ENCODE results near the gene KIAA0408.
"Not testable (repeated sequence)": the region's sequence is repeated elsewhere in the genome, so short reads cannot be mapped to it uniquely, and the experiment has no call there.

The KIAA0408 gene

DNA sequence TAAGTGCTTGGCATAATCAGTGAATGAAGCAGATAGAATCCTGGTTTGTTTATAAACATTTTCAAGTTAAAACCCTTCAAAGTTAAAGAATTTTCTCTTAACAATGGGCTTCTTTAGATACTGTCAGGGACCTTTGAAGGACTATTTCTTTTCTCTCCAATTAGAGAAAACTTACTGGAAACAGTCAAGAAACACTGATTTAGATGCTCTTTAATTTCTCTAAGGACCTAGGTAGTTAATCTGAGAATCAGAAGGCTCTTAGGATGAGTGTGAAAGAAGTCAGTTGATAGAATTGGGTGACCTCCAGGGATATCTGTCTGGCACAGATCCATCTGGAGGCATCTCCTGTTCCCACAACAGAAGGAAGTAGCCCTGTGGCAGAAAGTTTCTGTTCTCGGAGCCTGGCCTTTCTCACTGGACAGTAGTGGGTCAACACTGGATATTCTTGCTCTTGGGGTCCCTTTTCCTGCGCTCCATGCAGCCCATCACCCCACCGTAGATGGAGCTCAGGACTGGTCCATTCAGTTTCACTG, 22.5 kb downstream of the KIAA0408 start:
- ChIA-PET CTCF (no interaction called here), POLR2A (no interaction called here)
- TF ChIP-seq, protein P1, sequence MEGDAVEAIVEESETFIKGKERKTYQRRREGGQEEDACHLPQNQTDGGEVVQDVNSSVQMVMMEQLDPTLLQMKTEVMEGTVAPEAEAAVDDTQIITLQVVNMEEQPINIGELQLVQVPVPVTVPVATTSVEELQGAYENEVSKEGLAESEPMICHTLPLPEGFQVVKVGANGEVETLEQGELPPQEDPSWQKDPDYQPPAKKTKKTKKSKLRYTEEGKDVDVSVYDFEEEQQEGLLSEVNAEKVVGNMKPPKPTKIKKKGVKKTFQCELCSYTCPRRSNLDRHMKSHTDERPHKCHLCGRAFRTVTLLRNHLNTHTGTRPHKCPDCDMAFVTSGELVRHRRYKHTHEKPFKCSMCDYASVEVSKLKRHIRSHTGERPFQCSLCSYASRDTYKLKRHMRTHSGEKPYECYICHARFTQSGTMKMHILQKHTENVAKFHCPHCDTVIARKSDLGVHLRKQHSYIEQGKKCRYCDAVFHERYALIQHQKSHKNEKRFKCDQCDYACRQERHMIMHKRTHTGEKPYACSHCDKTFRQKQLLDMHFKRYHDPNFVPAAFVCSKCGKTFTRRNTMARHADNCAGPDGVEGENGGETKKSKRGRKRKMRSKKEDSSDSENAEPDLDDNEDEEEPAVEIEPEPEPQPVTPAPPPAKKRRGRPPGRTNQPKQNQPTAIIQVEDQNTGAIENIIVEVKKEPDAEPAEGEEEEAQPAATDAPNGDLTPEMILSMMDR (IDR thresholded peaks at IDR 0.05; ENCODE audit: control extremely low read depth, extremely low read depth, low read depth, missing control alignments): no peak
- no peak for DNase-seq (ENCODE audit: extremely low spot score)

DNA sequence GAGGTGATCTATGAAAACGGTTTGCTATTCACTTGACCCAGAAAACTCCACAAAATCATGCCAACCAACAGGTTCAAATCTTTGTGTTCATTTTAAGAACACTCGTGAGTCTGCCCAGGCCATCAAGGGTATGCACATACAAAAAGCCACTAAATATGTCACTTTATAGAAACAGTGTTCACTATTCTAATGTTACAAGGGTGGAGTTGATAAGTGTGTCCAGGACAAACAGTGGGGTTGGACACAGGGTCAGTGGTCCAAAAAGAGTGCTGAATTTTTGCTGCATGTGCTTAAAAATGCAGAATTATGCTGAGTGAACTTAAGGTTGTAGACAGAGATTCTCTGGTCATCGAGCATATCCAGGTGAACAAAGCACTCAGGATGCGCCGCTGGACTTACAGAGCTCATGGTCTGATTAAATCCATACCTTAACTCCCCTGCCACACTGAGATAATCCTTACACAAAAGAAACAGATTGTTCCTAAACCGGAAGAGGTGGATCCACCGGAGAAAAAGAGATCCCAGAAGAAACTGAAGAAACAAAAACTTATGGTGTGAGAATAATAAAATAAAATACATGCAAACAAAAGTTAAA, 23.5 kb downstream of the KIAA0408 start:
- POLR2A ChIA-PET: no interaction called here
- no peak for DNase-seq (ENCODE audit: extremely low spot score)
- CTCF ChIA-PET: no interaction called here
- TF ChIP-seq, protein P1 (IDR thresholded peaks at IDR 0.05; ENCODE audit: control extremely low read depth, extremely low read depth, low read depth, missing control alignments): no peak

DNA sequence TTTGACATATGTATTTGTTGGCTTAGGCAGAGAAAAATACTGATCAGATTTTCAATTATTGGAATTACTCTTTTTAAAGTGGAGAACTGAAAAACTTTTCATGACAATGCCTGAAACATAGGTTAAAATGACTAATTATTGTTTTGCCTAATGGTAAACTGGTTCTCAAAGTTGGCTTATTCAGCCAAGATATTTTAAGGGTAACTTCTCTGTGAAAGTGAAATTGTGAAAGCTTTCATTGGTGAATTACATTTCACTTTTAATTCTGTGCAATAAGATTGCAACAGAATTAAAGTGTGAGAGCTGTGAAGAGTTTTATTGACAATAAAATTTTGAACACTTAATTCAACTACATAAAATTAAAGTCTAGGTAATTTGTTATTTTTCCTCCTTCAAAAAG, 24.5 kb downstream of the KIAA0408 start:
- CTCF ChIA-PET: no interaction called here
- TF ChIP-seq, protein P1 (IDR thresholded peaks at IDR 0.05; ENCODE audit: control extremely low read depth, extremely low read depth, low read depth, missing control alignments): no peak
- DNase-seq (ENCODE audit: extremely low spot score): no peak
- POLR2A ChIA-PET: no interaction called here

DNA sequence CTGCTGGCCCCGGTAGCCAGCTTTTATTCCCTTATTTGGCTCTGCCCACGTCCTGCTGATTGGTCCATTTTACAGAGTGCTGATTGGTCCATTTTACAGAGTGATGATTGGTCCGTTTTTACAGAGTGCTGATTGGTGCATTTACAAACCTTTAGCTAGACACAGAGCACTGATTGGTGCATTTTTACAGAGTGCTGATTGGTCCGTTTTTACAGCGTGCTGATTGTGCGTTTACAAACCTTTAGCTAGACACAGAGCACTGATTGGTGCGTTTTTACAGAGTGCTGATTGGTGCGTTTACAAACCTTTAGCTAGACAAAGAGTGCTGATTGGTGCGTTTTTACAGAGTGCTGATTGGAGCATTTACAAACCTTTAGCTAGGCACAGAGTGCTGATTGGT, 30.6 kb downstream of the KIAA0408 start:
- POLR2A ChIA-PET; DNase-seq (ENCODE audit: extremely low spot score): not testable (repeated sequence)
- CTCF ChIA-PET: interaction anchor here (0.7 to 1.5 kb wide), 3 partner anchors 8 to 162 kb away, joined by 3 read pairs; partner anchors contain the start of gene RNF146

DNA sequence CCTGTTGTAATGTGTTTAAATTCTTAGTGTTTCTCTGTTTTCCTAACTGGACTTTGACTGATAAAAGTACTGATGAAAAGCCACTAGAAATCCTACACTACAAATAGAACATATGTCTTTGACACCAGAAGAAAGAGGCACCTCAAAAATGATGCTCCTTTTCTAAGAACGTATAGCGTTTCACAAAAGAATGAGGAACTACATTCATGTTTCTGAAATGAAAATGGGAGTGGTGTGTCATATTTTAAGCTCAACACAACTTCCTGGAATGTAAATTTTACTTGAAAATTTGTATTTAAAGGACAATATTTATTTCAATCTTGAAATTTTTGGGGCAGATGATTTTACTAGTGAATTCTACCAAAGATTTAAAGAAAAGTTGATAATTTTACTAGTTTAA, 35.3 kb downstream of the KIAA0408 start:
- CTCF ChIA-PET: no interaction called here
- POLR2A ChIA-PET: no interaction called here
- TF ChIP-seq, protein P1 (IDR thresholded peaks at IDR 0.05; ENCODE audit: control extremely low read depth, extremely low read depth, low read depth, missing control alignments): no peak
- no peak for DNase-seq (ENCODE audit: extremely low spot score)

DNA sequence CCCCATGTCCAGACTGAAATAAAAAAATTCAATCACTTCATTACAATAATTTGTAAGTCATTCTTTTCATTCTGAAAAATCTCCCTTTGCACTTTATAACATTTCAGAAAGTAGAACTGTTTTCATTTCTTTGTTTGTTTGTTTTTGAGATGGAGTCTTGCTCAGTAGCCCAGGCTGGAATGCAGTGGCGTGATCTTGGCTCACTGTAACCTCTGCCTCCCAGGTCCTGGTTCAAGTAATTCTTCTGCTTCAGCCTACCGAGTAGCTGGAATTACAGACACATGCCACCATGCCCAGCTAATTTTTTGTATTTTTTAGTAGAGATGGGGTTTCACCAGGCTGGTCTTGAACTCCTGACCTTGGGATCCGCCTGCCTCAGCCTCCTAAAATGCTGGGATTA, 38.0 kb downstream of the KIAA0408 start:
- POLR2A ChIA-PET; DNase-seq (ENCODE audit: extremely low spot score): not testable (repeated sequence)
- CTCF ChIA-PET: interaction anchor here (0.6 to 3.7 kb wide), 17 partner anchors 8 to 235 kb away, joined by 3 to 18 read pairs (median 4); partner anchors contain the start of gene RNF146

DNA sequence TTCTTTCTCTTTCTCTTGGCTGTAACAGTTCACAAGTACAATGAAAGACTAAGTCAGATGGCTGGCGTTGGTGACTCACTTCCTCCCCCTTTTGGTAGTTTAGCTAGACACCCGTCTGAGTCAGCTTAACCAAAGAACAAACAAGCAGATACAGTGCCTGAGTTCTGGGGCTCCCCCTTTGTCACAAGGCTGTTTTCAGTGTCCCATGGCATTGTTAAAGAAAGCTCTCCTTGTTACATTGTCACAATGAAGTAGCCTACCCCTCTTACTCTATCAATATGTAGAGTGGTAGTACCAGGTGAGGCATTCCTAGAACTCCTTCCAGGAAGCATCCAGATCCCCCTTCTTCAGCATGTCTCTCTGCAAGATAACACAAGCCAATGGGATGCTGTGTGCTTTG, 38.6 kb downstream of the KIAA0408 start:
- ChIA-PET CTCF (interaction anchor here (0.6 to 3.7 kb wide), 25 partner anchors 8 to 234 kb away, joined by 3 to 18 read pairs (median 4); no protein-coding TSS in a partner anchor), POLR2A (no interaction called here)
- peak; percentile 83 for DNase-seq (ENCODE audit: extremely low spot score)
- TF ChIP-seq, protein P1 (IDR thresholded peaks at IDR 0.05; ENCODE audit: control extremely low read depth, extremely low read depth, low read depth, missing control alignments): peak; percentile 69
